Hematopoietic multipotent progenitor cell treated with erythropoietin and hydrocortisone succinate and interleukin-3 and kit ligand, for 4 days (in vitro differentiated cells): ENCODE data around the gene GRAMD2A.

Source experiments
- DNase-seq: peaks from one replicate; pipeline ENCODE4 v3.0.0-alpha.2; 2015

Gene GRAMD2A

DNA sequence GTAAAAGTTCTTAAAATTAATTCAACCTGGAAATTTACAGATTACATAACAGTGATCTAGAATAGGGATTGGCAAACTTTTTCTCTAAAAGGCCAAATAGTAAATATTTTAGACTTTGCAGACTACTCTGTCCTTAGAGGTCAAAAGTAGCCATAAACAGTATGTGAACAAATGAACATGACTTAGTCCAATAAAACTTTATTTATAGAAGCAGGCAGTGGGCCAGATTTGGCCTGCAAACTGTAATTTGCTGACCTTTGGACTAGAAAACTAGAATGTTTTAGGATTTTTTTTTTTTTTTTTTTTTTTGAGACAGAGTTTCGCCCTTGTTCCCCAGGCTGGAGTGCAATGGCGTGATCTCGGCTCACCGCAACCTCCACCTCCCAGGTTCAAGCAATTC is 67.3 kb downstream of the GRAMD2A start:
- DNase-seq, result no peak

DNA sequence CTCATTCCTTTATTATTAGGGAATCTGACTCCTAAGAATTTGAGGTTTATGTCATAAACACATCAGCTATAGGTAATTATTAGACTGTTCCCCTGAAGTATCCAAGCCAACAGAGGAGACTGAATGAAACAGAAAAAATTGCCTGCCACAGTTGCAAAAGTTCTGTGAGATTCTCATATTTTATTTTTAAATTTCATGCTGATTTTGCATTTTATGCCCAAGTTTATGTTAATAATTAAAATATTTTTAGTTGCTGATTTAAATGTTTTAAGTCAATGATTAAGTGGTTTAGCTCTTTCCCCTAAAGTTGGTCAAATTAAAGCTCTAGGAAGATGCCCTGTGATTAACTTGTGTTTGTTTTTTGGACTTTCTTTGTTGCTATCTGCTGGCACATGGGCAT is 69.2 kb downstream of the GRAMD2A start:
- DNase-seq, result no peak

DNA sequence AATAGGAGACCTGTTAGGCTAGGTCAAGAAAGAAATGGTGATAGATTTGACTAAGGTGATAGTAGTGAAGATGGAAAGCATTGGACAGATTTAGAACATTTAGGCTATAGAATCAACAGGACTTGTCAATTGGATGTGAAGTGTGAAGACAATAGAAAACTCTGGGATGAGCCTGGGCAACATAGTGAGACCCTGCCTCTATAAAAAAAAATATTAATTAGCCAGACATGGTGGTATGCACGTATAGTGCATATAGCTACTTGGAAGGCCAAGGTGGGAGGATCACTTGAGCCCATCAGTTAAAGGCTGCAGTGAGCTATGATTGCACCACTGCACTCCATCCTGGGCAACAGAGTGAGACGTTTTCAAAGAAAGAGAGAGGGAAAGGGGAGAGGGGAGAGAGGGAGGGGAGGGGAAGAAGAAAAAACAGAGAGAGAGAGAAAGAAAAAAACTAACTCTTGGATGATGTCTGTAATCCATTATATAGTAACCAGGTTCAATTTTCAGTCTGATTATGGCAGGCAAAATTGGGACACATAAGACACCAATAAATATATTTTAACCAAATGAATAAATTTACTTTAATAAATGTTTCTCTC is 69.8 kb downstream of the GRAMD2A start:
- no peak for DNase-seq

DNA sequence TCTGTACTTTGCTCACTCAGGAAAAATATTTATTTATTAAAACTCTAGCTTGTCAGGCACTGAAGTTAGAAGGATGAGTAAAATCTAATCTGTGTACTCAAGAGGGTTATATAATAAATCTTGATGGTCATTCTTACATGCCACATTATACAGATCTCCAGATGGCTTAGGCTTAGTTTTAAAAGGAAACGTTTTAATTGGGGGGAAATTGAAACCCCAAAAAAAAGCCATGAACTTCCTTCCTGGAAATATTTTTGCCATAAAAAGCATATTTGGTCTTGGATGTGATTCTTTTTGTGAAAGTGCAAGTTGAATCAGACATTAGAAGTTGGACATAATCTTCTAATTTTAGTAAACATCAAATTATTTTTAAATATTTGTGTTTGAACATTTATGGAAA is 73.4 kb downstream of the GRAMD2A start:
- no peak for DNase-seq

DNA sequence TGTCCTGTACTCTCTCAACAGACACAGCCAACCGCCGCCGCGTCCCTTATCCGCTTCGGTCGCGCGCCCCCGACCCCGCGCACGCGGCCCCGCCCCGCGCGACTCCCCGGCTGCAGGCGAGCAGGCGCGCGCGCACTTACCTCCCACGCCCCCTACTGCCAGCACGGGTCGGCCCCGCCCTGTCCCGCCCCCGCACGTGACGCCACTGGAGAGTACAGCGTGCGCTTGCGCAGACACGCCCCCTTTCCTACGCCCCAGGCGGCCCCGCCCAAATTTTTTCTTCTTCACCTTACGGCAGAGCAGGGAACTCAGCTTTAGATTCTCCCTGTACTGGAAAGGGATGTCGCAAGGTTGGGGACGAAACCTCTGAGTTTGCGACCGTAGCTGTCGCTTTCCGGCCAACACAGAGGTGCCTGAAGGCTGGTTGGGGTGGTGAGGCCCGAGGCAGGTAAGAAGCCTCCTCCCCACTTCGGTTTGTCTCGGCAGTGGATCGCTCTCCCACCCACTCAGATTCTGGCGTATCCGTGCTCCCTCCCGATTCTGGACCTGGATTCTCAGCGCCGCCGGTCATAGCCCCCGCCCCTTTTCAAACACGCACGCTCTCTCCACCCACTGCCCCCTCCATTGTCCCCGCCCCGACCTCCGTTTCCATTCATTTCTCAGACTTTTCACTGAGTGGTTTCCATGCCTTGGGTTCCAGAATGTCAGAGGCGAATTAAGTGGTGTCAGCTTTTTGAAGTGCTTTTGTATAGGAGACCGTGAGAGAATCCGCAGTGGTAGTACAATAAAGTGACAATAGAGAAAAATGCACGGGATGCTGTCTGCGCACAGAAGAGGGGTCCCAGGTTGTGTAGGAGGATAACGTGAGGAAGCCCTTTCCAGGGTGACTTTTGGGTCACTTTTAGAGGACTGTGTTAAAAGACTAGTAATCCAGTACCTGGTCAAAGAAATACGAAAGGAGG is 79.3 kb downstream of the GRAMD2A start, which contains the start of the genes MYO9A and SENP8:
Gene MYO9A (minus strand): TSS at position 134 of the 962 bp plus-strand sequence. CDS start 71,587 bp downstream, outside the sequence.
Gene SENP8 (plus strand): TSS at position 387 of the 962 bp plus-strand sequence. CDS start 21,221 bp downstream, outside the sequence.
- DNase-seq, result peak; percentile 99

DNA sequence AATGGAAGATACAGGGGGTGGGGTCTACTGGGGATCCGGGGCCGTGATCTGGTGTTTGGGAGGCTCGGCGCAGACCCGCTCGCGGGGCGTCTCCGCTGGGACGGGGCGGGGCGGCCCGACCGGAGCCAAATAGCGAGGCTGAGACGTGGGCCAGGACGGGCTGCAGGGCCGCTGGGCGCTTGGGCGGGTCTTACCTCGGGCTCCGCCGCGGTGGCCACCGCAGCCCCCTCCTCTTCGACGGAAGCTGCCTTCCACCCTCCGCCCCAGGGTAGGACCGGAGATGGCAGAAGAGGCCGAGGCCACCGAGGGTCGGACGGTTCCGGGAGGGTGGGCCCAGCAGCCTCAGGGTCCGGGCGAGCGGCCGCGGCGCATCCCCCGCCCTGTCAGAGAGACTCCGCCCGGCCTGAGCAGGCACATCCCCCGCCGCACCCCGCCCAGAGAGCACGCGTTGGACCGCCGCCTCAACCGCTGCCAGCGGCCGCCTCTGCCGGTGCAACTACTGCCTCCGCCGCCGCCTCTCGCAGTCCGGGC is 80.0 kb downstream of the GRAMD2A start:
- DNase-seq, result peak; percentile 85

DNA sequence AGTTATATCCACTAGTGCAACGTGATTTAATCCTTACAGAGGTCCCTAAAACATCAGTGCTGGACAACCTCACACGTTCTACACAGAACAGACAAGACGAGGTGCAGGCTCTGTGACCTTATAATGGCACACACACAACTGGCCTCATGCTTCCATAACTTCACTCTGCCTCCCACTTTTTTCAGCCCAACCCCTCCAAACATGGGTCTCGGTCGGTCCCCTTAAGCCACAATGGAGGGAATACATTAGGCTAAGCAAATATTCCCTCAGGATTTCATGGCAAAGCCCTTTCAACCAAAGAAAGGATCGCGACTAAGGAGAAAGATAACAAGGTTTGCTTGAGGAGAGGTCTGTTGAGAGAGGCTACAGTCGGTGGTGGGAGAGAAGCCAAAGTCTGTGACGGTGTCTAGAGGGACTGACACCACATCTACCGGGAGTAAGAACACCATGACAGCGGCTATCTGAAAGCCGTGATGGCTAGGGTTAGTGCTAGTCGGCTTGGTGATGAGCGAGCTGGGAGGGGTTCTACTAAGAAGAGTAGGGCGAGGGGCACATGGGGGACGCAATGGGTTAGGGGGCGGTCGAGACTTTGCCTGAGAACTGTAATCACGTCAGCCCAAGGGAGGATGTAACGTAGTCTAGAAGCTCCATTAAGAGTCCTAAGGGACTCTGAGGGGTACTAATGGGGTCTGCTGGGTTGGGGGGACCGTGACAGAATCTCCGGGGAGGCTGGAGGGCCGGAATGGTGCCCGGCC is 80.7 kb downstream of the GRAMD2A start:
- peak; percentile 46 for DNase-seq

DNA sequence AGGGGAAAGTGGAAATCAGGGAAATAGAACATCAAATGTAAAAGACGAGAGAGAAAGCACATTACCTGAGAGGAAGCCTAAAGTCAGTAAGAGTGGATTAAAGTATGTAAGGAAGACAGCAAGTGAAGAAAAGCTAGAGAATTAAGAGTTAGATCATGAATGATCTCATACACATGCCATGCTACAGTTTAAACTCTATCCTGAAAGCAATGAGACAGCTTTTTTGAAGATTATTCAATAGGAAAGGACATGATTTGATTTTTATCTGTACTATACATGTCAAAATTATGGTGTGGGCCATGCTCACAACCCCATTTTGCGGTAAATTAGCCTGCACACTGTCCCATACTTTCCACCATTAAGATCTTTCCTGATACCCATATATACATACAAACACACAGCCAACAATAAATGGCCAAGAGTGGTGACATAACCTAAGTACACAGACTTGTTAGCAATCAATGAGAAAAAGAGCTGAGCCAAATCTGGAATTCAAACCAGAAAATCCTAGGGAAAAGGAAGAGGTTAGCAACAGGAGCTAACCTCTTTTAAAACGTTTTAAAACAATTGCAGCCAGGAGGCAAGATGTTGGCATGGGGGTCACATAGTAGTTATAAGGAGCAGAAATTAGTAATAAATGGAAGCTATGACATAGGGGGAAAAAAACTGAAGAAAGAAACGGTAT is 84.1 kb downstream of the GRAMD2A start:
- DNase-seq, result no peak

DNA sequence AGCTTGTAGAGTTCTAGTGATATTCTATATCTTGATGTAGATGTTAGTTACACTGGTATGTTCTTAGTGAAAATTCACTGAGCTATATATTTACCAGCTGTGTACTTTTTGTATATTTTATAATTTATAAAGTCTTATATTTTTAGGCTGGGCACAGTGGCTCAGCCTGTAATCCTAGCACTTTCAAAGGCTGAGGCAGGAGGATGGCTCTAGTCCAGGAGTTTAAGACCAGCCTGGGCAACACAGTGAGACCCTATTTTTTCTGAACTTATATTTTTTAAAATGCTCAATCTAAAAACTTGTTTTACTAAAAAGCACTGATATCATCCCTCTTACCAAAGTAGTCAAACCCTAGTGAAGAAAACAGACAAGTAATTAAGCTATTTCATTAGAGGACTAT is 84.8 kb downstream of the GRAMD2A start:
- DNase-seq, result no peak

DNA sequence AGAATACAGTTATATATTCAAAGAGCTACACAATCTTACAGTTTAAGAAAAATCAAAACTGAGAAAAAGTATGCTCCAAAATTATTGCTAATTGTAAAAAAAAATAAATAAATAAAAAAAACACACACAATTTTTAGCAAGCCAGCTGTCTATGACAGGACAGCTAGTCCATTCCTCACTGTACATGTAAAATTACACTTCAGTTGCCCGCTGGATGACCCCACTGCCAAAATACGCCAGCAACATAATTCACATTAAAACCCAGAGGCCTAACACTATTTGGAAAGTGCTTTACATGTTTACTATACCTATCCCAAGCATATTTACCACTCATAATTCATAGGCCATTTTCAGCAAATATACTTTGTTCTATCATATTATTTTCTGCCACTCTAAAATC is 85.5 kb downstream of the GRAMD2A start:
- no peak for DNase-seq

DNA sequence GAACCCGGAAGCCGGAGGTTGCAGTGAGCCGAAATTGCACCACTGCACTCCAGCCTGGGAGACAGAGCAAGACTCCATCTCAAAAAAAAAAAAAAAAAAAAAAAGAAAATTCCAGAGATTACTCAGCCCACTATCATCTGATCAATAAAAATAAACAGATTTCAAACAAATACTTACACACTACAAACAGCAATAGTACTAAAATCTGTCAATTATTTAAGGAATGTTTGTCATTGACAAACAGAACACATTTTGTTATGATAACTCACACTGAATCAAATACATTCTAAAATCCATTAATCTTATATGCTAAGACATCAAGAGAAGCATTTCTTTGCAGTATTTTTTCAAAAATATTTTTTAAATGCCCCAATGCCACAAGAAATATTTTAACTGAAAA is 87.2 kb downstream of the GRAMD2A start:
- DNase-seq, result no peak
